Pancreas (tissue), 10 donors: Measurements from ENCODE around the gene DTD2. TPM values are rescaled to one million over a fixed set of nuclear protein-coding genes. Genes with fewer than 3 reads are reported as not detected.

Source experiments
- ATAC-seq, 4 donors: fragments of 200-7000 bp; cut with Tn5 transposase; one replicate each; pipeline versions ENCODE4 v1.8.0 to v1.9.1; 2020; ENCODE audit warnings: mild to moderate bottlenecking in 4 of 4, moderate library complexity in 4 of 4
- DNase-seq, 6 donors: peaks; one replicate each; pipeline ENCODE4 v3.0.0-alpha.2; 2020
- FAIRE-seq: peaks from 2 replicates; lab custom pipeline; 2012; peaks lifted over from hg19 to GRCh38; lab: Jason Lieb, UNC
- H3K27ac ChIP-seq, 4 donors: fragments of 200-600 bp; sonication (generic); 1 replicate in 3 of 4; 2 replicates in 1 of 4; pipeline versions ENCODE4 v1.5.0 to v1.8.0; 2020
- H3K27me3 ChIP-seq, 4 donors: fragments of 200-600 bp; one replicate each; pipeline ENCODE4 v1.8.0; 2021
- H3K36me3 ChIP-seq, 3 donors: fragments of 200-600 bp; sonication (generic) in 1 of 3; one replicate each; pipeline versions ENCODE4 v1.5.0 to v1.8.0; 2020 to 2021
- H3K4me1 ChIP-seq, 3 donors: fragments of 200-600 bp; one replicate each; pipeline ENCODE4 v1.8.0; 2021
- H3K4me3 ChIP-seq, 4 donors: fragments of 200-600 bp; sonication (generic) in 2 of 4; one replicate each; pipeline versions ENCODE4 v1.5.0 to v1.8.0; 2020 to 2021
- H3K9me3 ChIP-seq, 4 donors: fragments of 200-600 bp; one replicate each; pipeline ENCODE4 v1.8.0; 2021
- CTCF ChIP-seq, 4 donors: fragments of 200-600 bp; sonication (generic) in 3 of 4; IDR thresholded peaks; one replicate each; pipeline versions ENCODE4 v1.5.0 to v1.8.0; 2021; ENCODE audit warnings: antibody characterized with exemption in 4 of 4
- WGBS, 2 donors: extraction: QIAGEN DNeasy Blood & Tissue Kit; methylation state at CpG; one replicate each; pipeline ENCODE4 v1.1.7; 2013; 5-methylcytosine and 5-hydroxymethylcytosine counted together
- intact Hi-C, 3 donors: fragments of 100-400 bp; cut with DNase I; formaldehyde crosslinking; loops; one replicate each; pipeline versions ENCODE4 v1.11.1 to v1.14.2; 2022
- polyA plus RNA-seq, 2 donors: library from polyadenylated mRNA; stranded (reverse); fragments of 200-250 nt; gene quantifications; one replicate each; pipeline ENCODE4 v1.2.3, GENCODE V29; 2013
- total RNA-seq, 6 donors: library from RNA; stranded (reverse); fragmentation: NEBNext Ultra II Directional in 4 of 6; extraction: Animal tissue kit (Norgen Biotek cat#: 25700) in 4 of 6; gene quantifications; one replicate each; pipeline versions ENCODE4 v1.2.1 to v1.2.4, GENCODE V29; 2021 to 2023
- donor health status: healthy with polysubstance abuse.
- donor health status: DM: no; HTN: no; CAD: no; lungs with moderate emphysema.
- donor health status: DM: no; HTN: no; CAD: no.
- donor health status: control.
- donor health status: control.
- donor health status: Bipolar disorder and iron deficiency.
- donor health status: DM: yes; HTN: yes; CAD: no.
- donor health status: DM: no; HTN: no; CAD: no.
- donor health status: DM: no; HTN: no; CAD: no.
- donor health status: DM: yes; HTN: yes; CAD: no.

The DTD2 gene
- total RNA-seq (10 to 100 TPM in 2 of 6 donors, 1 to 10 TPM in 4; 4.6 to 11.0 (median 9.4) TPM), polyA plus RNA-seq (1 to 10 TPM; 5.5 TPM)

GRCh38 chr14:31456841-31457664 is at the start of gene DTD2:
Gene DTD2, minus strand, starts transcription at chr14:31457506. Its CDS starts 113 bp downstream, at chr14:31457393.
- Histone ChIP-seq H3K4me1 (peaks cover 7 to 17% (median 9%) of the 10 kb centered on the region in 3 donors), H3K36me3 (peaks cover 0 to 5% (median 0%) of the 10 kb centered on the region in 3 donors), H3K27ac (peak within 1 kb of the TSS; percentile 44 to 86 (median 74)), H3K4me3 (peak within 1 kb of the TSS; percentile 45 to 79 (median 55)), H3K27me3 (no peaks in the 10 kb centered on the region), H3K9me3 (no peaks in the 10 kb centered on the region)
- DNase-seq (peak; percentile 92 to 98 (median 95)), FAIRE-seq (peak; percentile 95), ATAC-seq (peak; percentile 99 to 100 (median 100))
- intact Hi-C loops = no loop called here
- TF ChIP-seq CTCF (IDR thresholded peaks at IDR 0.05) = no peak
- WGBS, 2 donors = 2 to 4% methylated on average over 63 to 70 of the region's 70 CpGs

GRCh38 chr14:31505411-31505810 is 48.1 kb upstream of the DTD2 start:
- no peak overlapping the region for H3K27ac ChIP-seq
- ATAC-seq (no peak), FAIRE-seq (no peak), DNase-seq (no peak)
- intact Hi-C loops = loop anchor here in 1 of 3 donors (10.0 kb wide), 1 partner anchor 739 kb away; no protein-coding TSS in a partner anchor
- no peaks in the 10 kb centered on the region for H3K4me1 ChIP-seq
- no peaks in the 10 kb centered on the region for H3K9me3 ChIP-seq
- TF ChIP-seq CTCF (IDR thresholded peaks at IDR 0.05) = no peak
- H3K36me3 ChIP-seq = no peaks in the 10 kb centered on the region
- WGBS, 2 donors = 38 to 43% methylated on average over 1 of the region's 1 CpG
- no peaks in the 10 kb centered on the region for H3K27me3 ChIP-seq
- no peak overlapping the region for H3K4me3 ChIP-seq

GRCh38 chr14:31501870-31502269 is 44.6 kb upstream of the DTD2 start:
- Histone ChIP-seq H3K9me3 (no peaks in the 10 kb centered on the region), H3K27ac (no peak overlapping the region), H3K4me3 (no peak overlapping the region), H3K27me3 (no peaks in the 10 kb centered on the region), H3K4me1 (no peaks in the 10 kb centered on the region), H3K36me3 (no peaks in the 10 kb centered on the region)
- DNase-seq = no peak
- intact Hi-C loops = loop anchor here in 1 of 3 donors (10.0 kb wide), 1 partner anchor 743 kb away; no protein-coding TSS in a partner anchor
- WGBS, 2 donors = 62 to 67% methylated on average over 2 of the region's 2 CpGs
- no peak for TF ChIP-seq CTCF (IDR thresholded peaks at IDR 0.05)
- no peak for FAIRE-seq
- no peak for ATAC-seq

GRCh38 chr14:31492759-31493498 is 35.6 kb upstream of the DTD2 start:
- no peak for FAIRE-seq
- H3K4me1 ChIP-seq = no peaks in the 10 kb centered on the region
- no peak overlapping the region for H3K4me3 ChIP-seq

More at GRCh38 chr14:31492759-31493498, 35.6 kb upstream of the DTD2 start:
- ATAC-seq (no peak), DNase-seq (no peak)
- WGBS, 2 donors = 83 to 90% methylated on average over 8 of the region's 8 CpGs
- intact Hi-C loops = no loop called here
- Histone ChIP-seq H3K9me3 (no peaks in the 10 kb centered on the region), H3K27ac (no peak overlapping the region), H3K36me3 (no peaks in the 10 kb centered on the region), H3K27me3 (no peaks in the 10 kb centered on the region)
- TF ChIP-seq CTCF (IDR thresholded peaks at IDR 0.05) = no peak
